NCI-H1092 treated with DMSO at 0.1 percent for 48 hours (cell line): Measurements from ENCODE around the gene PPP1R13B.
A peak's percentile ranks its signal among the peaks of the same experiment; 100 is the strongest.

Source experiments
- DNase-seq: peaks from one replicate; lab custom pipeline; 2025; lab: John Stamatoyannopoulos, UW

PPP1R13B gene

GRCh38 chr14:103881268-103882201, 34.2 kb upstream of the PPP1R13B start:
- DNase-seq = no peak

- peak; percentile 30 for DNase-seq
These were observed 33.2 kb upstream of the PPP1R13B start for GRCh38 chr14:103880348-103881267.

- DNase-seq = peak; percentile 22
These were observed 32.4 kb upstream of the PPP1R13B start for GRCh38 chr14:103879570-103880347.

- DNase-seq = no peak
These were observed 31.8 kb upstream of the PPP1R13B start for GRCh38 chr14:103879118-103879569.

GRCh38 chr14:103878180-103878579, 30.8 kb upstream of the PPP1R13B start:
- DNase-seq = no peak

GRCh38 chr14:103875010-103875409, 27.6 kb upstream of the PPP1R13B start:
- no peak for DNase-seq

GRCh38 chr14:103872481-103873113, 25.2 kb upstream of the PPP1R13B start:
- no peak for DNase-seq

GRCh38 chr14:103871596-103872480, 24.5 kb upstream of the PPP1R13B start:
- DNase-seq = no peak

- no peak for DNase-seq
These were observed 23.7 kb upstream of the PPP1R13B start for GRCh38 chr14:103870891-103871595.

- DNase-seq = no peak
These were observed 22.9 kb upstream of the PPP1R13B start for GRCh38 chr14:103870144-103870876.

GRCh38 chr14:103869406-103870143, 22.2 kb upstream of the PPP1R13B start:
- no peak for DNase-seq

GRCh38 chr14:103868242-103868897, 21.0 kb upstream of the PPP1R13B start:
- no peak for DNase-seq

GRCh38 chr14:103867523-103867953, 20.2 kb upstream of the PPP1R13B start:
- DNase-seq = peak; percentile 24

- DNase-seq = no peak
These were observed 19.6 kb upstream of the PPP1R13B start for GRCh38 chr14:103867020-103867419.

GRCh38 chr14:103863245-103863644, 15.9 kb upstream of the PPP1R13B start:
- no peak for DNase-seq

- no peak for DNase-seq
These were observed 15.0 kb upstream of the PPP1R13B start for GRCh38 chr14:103862393-103862782.
